Transverse colon (tissue), 4 donors: ENCODE measurements around the gene C19orf67. TPM values are rescaled to one million over a fixed set of nuclear protein-coding genes. Genes with fewer than 3 reads are reported as not detected.

Source experiments
- DNase-seq: peaks from one replicate; pipeline ENCODE4 v3.0.0-alpha.2; 2019
- H3K27ac ChIP-seq, 4 donors: fragments of 200-600 bp; sonication (generic); 2 replicates each; pipeline ENCODE4 v1.5.1; 2016 to 2018; ENCODE audit warnings: inconsistent platforms in 4 of 4
- H3K27me3 ChIP-seq: fragments of 200-600 bp; sonication (generic); 2 replicates; pipeline ENCODE4 v1.5.1; 2017; ENCODE audit warnings: inconsistent platforms
- H3K36me3 ChIP-seq, 4 donors: fragments of 200-600 bp; sonication (generic); 2 replicates each; pipeline ENCODE4 v1.5.1; 2017 to 2019; ENCODE audit warnings: inconsistent platforms in 4 of 4
- H3K4me1 ChIP-seq, 4 donors: fragments of 200-600 bp; sonication (generic); 2 replicates each; pipeline ENCODE4 v1.5.1; 2017 to 2020; ENCODE audit warnings: inconsistent platforms in 4 of 4
- H3K4me3 ChIP-seq, 4 donors: fragments of 200-600 bp; sonication (generic); 1 replicate in 1 of 4; 2 replicates in 3 of 4; pipeline versions ENCODE4 v1.5.1 to v1.6.1; 2017 to 2019; ENCODE audit warnings: inconsistent platforms in 4 of 4
- H3K9me3 ChIP-seq, 2 donors: fragments of 200-600 bp; sonication (generic); 2 replicates each; pipeline ENCODE4 v1.5.1; 2017 to 2019; ENCODE audit warnings: inconsistent platforms in 2 of 2
- CTCF ChIP-seq, 5 experiments: fragments of 200-600 bp in 3 of 5; fragments of 450-650 bp in 2 of 5; sonication (generic) in 3 of 5; IDR thresholded peaks; 1 replicate in 2 of 5; 2 replicates in 3 of 5; pipeline ENCODE4 v1.5.1; 2016 to 2017; ENCODE audit warnings: antibody characterized with exemption in 5 of 5, inconsistent platforms in 3 of 5, mild to moderate bottlenecking in 2 of 5, moderate library complexity in 1 of 5
- EP300 ChIP-seq: sonication (generic); formaldehyde crosslinking; IDR thresholded peaks from one replicate; pipeline ENCODE4 v1.6.1; 2017; ENCODE audit warnings: antibody characterized with exemption, low read depth
- POLR2A ChIP-seq: fragments of 450-650 bp; IDR thresholded peaks from one replicate; pipeline ENCODE4 v1.6.1; 2016; ENCODE audit warnings: antibody characterized with exemption, mild to moderate bottlenecking, moderate library complexity
- POLR2AphosphoS5 ChIP-seq, 3 donors: sonication (generic); formaldehyde crosslinking; IDR thresholded peaks; one replicate each; pipeline ENCODE4 v1.6.1; 2016; ENCODE audit warnings: antibody characterized with exemption in 3 of 3
- WGBS, 2 donors: methylation state at CpG; one replicate each; pipeline ENCODE4 v1.1.5; 2018; ENCODE audit warnings: low coverage in 1 of 2; 5-methylcytosine and 5-hydroxymethylcytosine counted together
- in situ Hi-C, 4 donors: fragments of 200-750 bp; cut with MboI; loops; one replicate each; pipeline versions ENCODE4 v1.15.0 to v1.15.1; 2017; ENCODE audit warnings: low sequenced_read_pairs in 3 of 4, low pct_ligation_motif_present in 1 of 4, low pct_unique_long_range_greater_than_20kb in 1 of 4
- intact Hi-C: fragments of 100-400 bp; cut with DNase I; formaldehyde crosslinking; loops from one replicate; pipeline ENCODE4 v1.15.1; 2023; ENCODE audit warnings: low total_unique reads
- total RNA-seq, 4 donors: library from RNA; depleted of rRNA; stranded (reverse); fragments of >200 nt; gene quantifications; one replicate each; pipeline ENCODE4 v1.1.0, GENCODE V29; 2016

C19orf67 gene
- total RNA-seq, 4 donors from 2014 or later: 0.64 to 1.1 TPM; not detected in 2

- no peaks in the 10 kb centered on the region for H3K9me3 ChIP-seq
- H3K4me1 ChIP-seq: peaks cover 0 to 18% (median 0%) of the 10 kb centered on the region in 4 donors
- H3K36me3 ChIP-seq: peaks cover 0 to 25% (median 8%) of the 10 kb centered on the region in 4 donors
- H3K27me3 ChIP-seq: no peaks in the 10 kb centered on the region
- intact Hi-C loops (no loop called here), in situ Hi-C loops (no loop called here)
- H3K27ac ChIP-seq: no peak overlapping the region
- no peak overlapping the region for H3K4me3 ChIP-seq
- no peak for DNase-seq
- 81 to 93% methylated on average over 4 to 10 of the region's 10 CpGs for WGBS, 2 donors
- TF ChIP-seq POLR2AphosphoS5 (IDR thresholded peaks at IDR 0.05) (no peak), CTCF (IDR thresholded peaks at IDR 0.05) (no peak), EP300 (no peak), POLR2A (no peak)
These were observed 17.2 kb upstream of the C19orf67 start for GRCh38 chr19:14102756-14103155.

- intact Hi-C loops (no loop called here), in situ Hi-C loops (no loop called here)
- no peak for TF ChIP-seq POLR2AphosphoS5 (IDR thresholded peaks at IDR 0.05)
- no peak for TF ChIP-seq CTCF (IDR thresholded peaks at IDR 0.05)
- H3K27ac ChIP-seq: no peak overlapping the region
- no peak for DNase-seq
- peaks cover 0 to 25% (median 10%) of the 10 kb centered on the region in 4 donors for H3K36me3 ChIP-seq
- H3K4me3 ChIP-seq: no peak overlapping the region
- no peaks in the 10 kb centered on the region for H3K9me3 ChIP-seq
- H3K4me1 ChIP-seq: peaks cover 0 to 15% (median 0%) of the 10 kb centered on the region in 4 donors
- WGBS, 2 donors: 82 to 90% methylated on average over 2 to 11 of the region's 11 CpGs
- H3K27me3 ChIP-seq: no peaks in the 10 kb centered on the region
These were observed 16.6 kb upstream of the C19orf67 start for GRCh38 chr19:14102102-14102696.

- Histone ChIP-seq H3K27ac (no peak overlapping the region), H3K9me3 (no peaks in the 10 kb centered on the region), H3K36me3 (peaks cover 0 to 25% (median 10%) of the 10 kb centered on the region in 4 donors), H3K4me3 (no peak overlapping the region), H3K27me3 (no peaks in the 10 kb centered on the region), H3K4me1 (peaks cover 0 to 13% (median 0%) of the 10 kb centered on the region in 4 donors)
- WGBS, 2 donors: 91% methylated on average over 6 of the region's 6 CpGs; no CpG with 5 or more reads in 1 of the 2 donors
- intact Hi-C loops: no loop called here
- no peak for TF ChIP-seq POLR2A
- TF ChIP-seq POLR2AphosphoS5 (IDR thresholded peaks at IDR 0.05): no peak
- TF ChIP-seq EP300: no peak
- no peak for TF ChIP-seq CTCF (IDR thresholded peaks at IDR 0.05)
- DNase-seq: no peak
- in situ Hi-C loops: no loop called here
These were observed 15.5 kb upstream of the C19orf67 start for GRCh38 chr19:14101003-14101545.

- WGBS, 2 donors: 84% methylated on average over 21 of the region's 21 CpGs; no CpG with 5 or more reads in 1 of the 2 donors
- Histone ChIP-seq H3K9me3 (no peaks in the 10 kb centered on the region), H3K4me1 (no peaks in the 10 kb centered on the region), H3K27me3 (no peaks in the 10 kb centered on the region), H3K27ac (no peak overlapping the region), H3K36me3 (peaks cover 0 to 24% (median 10%) of the 10 kb centered on the region in 4 donors), H3K4me3 (no peak overlapping the region)
- in situ Hi-C loops (no loop called here), intact Hi-C loops (no loop called here)
- no peak for DNase-seq
- TF ChIP-seq EP300 (no peak), POLR2A (no peak), CTCF (IDR thresholded peaks at IDR 0.05) (peak in 1 of 5 experiments; percentile 9), POLR2AphosphoS5 (IDR thresholded peaks at IDR 0.05) (no peak)
These were observed 12.1 kb upstream of the C19orf67 start for GRCh38 chr19:14097532-14098151.
